WTC11 (cell line): ENCODE results near the gene KDELR3.

Experiments used
- CTCF ChIP-seq: fragments of 200-600 bp; IDR thresholded peaks from 2 replicates; pipeline ENCODE4 v1.8.0; 2022; ENCODE audit warnings: antibody characterized with exemption
- FOXJ3 ChIP-seq: sonication (generic); formaldehyde crosslinking; IDR thresholded peaks from 2 replicates; pipeline ENCODE4 v1.9.0; 2021; ENCODE audit warnings: missing genetic modification reagents, mild to moderate bottlenecking, borderline replicate concordance
- GABPB1 ChIP-seq: sonication (generic); formaldehyde crosslinking; IDR thresholded peaks from 2 replicates; pipeline ENCODE4 v1.8.1; 2023; ENCODE audit warnings: mild to moderate bottlenecking, missing genetic modification reagents
- MYBL2 ChIP-seq: sonication (generic); formaldehyde crosslinking; IDR thresholded peaks from 2 replicates; pipeline ENCODE4 v1.8.1; 2023; ENCODE audit warnings: mild to moderate bottlenecking, moderate library complexity, missing genetic modification reagents
- NFYB ChIP-seq: sonication (generic); formaldehyde crosslinking; conservative IDR thresholded peaks from 2 replicates; pipeline ENCODE4 v1.8.0; 2022; ENCODE audit warnings: low read depth, missing genetic modification reagents
- NR3C1 ChIP-seq: sonication (generic); formaldehyde crosslinking; conservative IDR thresholded peaks from 2 replicates; pipeline ENCODE4 v1.8.1; 2023; ENCODE audit warnings: low read depth, mild to moderate bottlenecking, missing genetic modification reagents
- STAT6 ChIP-seq: sonication (generic); formaldehyde crosslinking; conservative IDR thresholded peaks from 2 replicates; pipeline ENCODE4 v1.8.1; 2023; ENCODE audit warnings: mild to moderate bottlenecking, low read depth, missing genetic modification reagents, moderate library complexity
- TCF7 ChIP-seq: sonication (generic); formaldehyde crosslinking; IDR thresholded peaks from 2 replicates; pipeline ENCODE4 v1.8.0; 2022; ENCODE audit warnings: mild to moderate bottlenecking, low read depth, missing genetic modification reagents, moderate library complexity
- USF2 ChIP-seq: sonication (generic); formaldehyde crosslinking; IDR thresholded peaks from 2 replicates; pipeline ENCODE4 v1.8.1; 2023; ENCODE audit warnings: mild to moderate bottlenecking, missing genetic modification reagents, moderate library complexity

- TF ChIP-seq NFYB (CRISPR knock-in tag) (no peak), USF2 (CRISPR knock-in tag) (no peak), FOXJ3 (CRISPR knock-in tag) (no peak), MYBL2 (CRISPR knock-in tag) (no peak), STAT6 (CRISPR knock-in tag) (no peak), CTCF (no peak), NR3C1 (CRISPR knock-in tag) (no peak), GABPB1 (no peak), TCF7 (CRISPR knock-in tag) (no peak)
Observed at GRCh38 chr22:38510416-38510970, 42.6 kb downstream of the KDELR3 start.
